Tibial nerve (tissue), 4 donors: ENCODE results near the gene SNRPE. TPM values are rescaled to one million over a fixed set of nuclear protein-coding genes. Genes with fewer than 3 reads are reported as not detected.
A peak's percentile ranks its signal among the peaks of the same experiment; 100 is the strongest.

ENCODE experiments used
- DNase-seq, 2 donors: peaks; one replicate each; pipeline ENCODE4 v3.0.0-alpha.2; 2019; ENCODE audit warnings: low spot score in 2 of 2
- H3K27ac ChIP-seq, 4 donors: fragments of 200-600 bp; sonication (generic) in 3 of 4; one replicate each; pipeline ENCODE4 v1.5.1; 2017 to 2019; ENCODE audit warnings: mild to moderate bottlenecking in 1 of 4
- H3K27me3 ChIP-seq, 2 donors: fragments of 200-600 bp; sonication (generic) in 1 of 2; one replicate each; pipeline versions ENCODE4 v1.5.1 to v1.6.0; 2017 to 2019
- H3K36me3 ChIP-seq, 3 donors: fragments of 200-600 bp; sonication (generic); one replicate each; pipeline ENCODE4 v1.5.1; 2018 to 2019
- H3K4me1 ChIP-seq, 4 donors: fragments of 200-600 bp; sonication (generic) in 3 of 4; one replicate each; pipeline ENCODE4 v1.5.1; 2017 to 2019
- H3K4me3 ChIP-seq, 4 donors: fragments of 200-600 bp; sonication (generic) in 3 of 4; one replicate each; pipeline ENCODE4 v1.5.1; 2017 to 2019; ENCODE audit warnings: mild to moderate bottlenecking in 1 of 4, moderate library complexity in 1 of 4
- H3K9me3 ChIP-seq, 4 donors: fragments of 200-600 bp; sonication (generic) in 3 of 4; one replicate each; pipeline ENCODE4 v1.5.1; 2017 to 2019
- CTCF ChIP-seq, 5 experiments: fragments of 200-600 bp in 3 of 5; fragments of 450-650 bp in 2 of 5; sonication (generic) in 3 of 5; IDR thresholded peaks; one replicate each; pipeline ENCODE4 v1.5.1; 2016 to 2019; ENCODE audit warnings: antibody characterized with exemption in 5 of 5, mild to moderate bottlenecking in 3 of 5, moderate library complexity in 2 of 5
- EP300 ChIP-seq, 2 donors: sonication (generic); formaldehyde crosslinking; IDR thresholded peaks; one replicate each; pipeline ENCODE4 v1.6.1; 2017; ENCODE audit warnings: antibody characterized with exemption in 2 of 2, mild to moderate bottlenecking in 1 of 2
- POLR2A ChIP-seq, 2 donors: fragments of 450-650 bp; IDR thresholded peaks; one replicate each; pipeline ENCODE4 v1.6.1; 2017; ENCODE audit warnings: antibody characterized with exemption in 2 of 2, mild to moderate bottlenecking in 2 of 2, moderate library complexity in 2 of 2
- WGBS, 2 donors: methylation state at CpG; one replicate each; pipeline ENCODE4 v1.1.5; 2018; 5-methylcytosine and 5-hydroxymethylcytosine counted together
- total RNA-seq, 4 donors: library from RNA; depleted of rRNA; stranded (reverse); fragments of >200 nt; gene quantifications; one replicate each; pipeline ENCODE4 v1.1.0, GENCODE V29; 2016

The SNRPE gene
- total RNA-seq: 10 to 100 TPM; 31.5 to 86.3 (median 41.8) TPM

- Histone ChIP-seq H3K27ac (peak within 1 kb of the TSS in 3 of 4 donors; percentile 51 to 79 (median 72)), H3K4me3 (peak within 1 kb of the TSS; percentile 66 to 96 (median 89)), H3K9me3 (no peaks in the 10 kb centered on the region), H3K27me3 (no peaks in the 10 kb centered on the region), H3K36me3 (peaks cover 0 to 34% (median 0%) of the 10 kb centered on the region in 3 donors), H3K4me1 (peaks cover 0 to 28% (median 12%) of the 10 kb centered on the region in 4 donors)
- DNase-seq: peak; percentile 88 to 91
- TF ChIP-seq EP300 (IDR thresholded peaks at IDR 0.05): peak; percentile 92 to 96
- TF ChIP-seq CTCF (IDR thresholded peaks at IDR 0.05): peak; percentile 92 to 97 (median 95)
- peak; percentile 29 to 72 for TF ChIP-seq POLR2A (IDR thresholded peaks at IDR 0.05)
- WGBS, 2 donors: 1% methylated on average over 48 of the region's 48 CpGs
Measured at GRCh38 chr1:203861379-203862184, at the start of gene SNRPE. TSS of gene SNRPE (plus strand) at chr1:203861599. CDS start at chr1:203861660, 61 bp downstream.

- WGBS, 2 donors: 95 to 100% methylated on average over 2 of the region's 2 CpGs
- H3K27ac ChIP-seq: no peak overlapping the region
- H3K4me3 ChIP-seq: no peak overlapping the region
- no peaks in the 10 kb centered on the region for H3K27me3 ChIP-seq
- H3K4me1 ChIP-seq: peaks cover 0 to 21% (median 0%) of the 10 kb centered on the region in 4 donors
- no peaks in the 10 kb centered on the region for H3K9me3 ChIP-seq
- TF ChIP-seq POLR2A (IDR thresholded peaks at IDR 0.05): no peak
- no peak for TF ChIP-seq EP300 (IDR thresholded peaks at IDR 0.05)
- TF ChIP-seq CTCF (IDR thresholded peaks at IDR 0.05): no peak
- DNase-seq: no peak
- peaks cover 3 to 62% (median 10%) of the 10 kb centered on the region in 3 donors for H3K36me3 ChIP-seq
Measured at GRCh38 chr1:203813581-203814341, 47.6 kb upstream of the SNRPE start.

- 95 to 97% methylated on average over 6 of the region's 6 CpGs for WGBS, 2 donors
- no peaks in the 10 kb centered on the region for H3K27me3 ChIP-seq
- no peak overlapping the region for H3K27ac ChIP-seq
- DNase-seq: no peak
- H3K4me3 ChIP-seq: no peak overlapping the region
- TF ChIP-seq POLR2A (IDR thresholded peaks at IDR 0.05) (no peak), EP300 (IDR thresholded peaks at IDR 0.05) (no peak), CTCF (IDR thresholded peaks at IDR 0.05) (no peak)
- H3K4me1 ChIP-seq: peaks cover 0 to 5% (median 0%) of the 10 kb centered on the region in 4 donors
- H3K9me3 ChIP-seq: no peaks in the 10 kb centered on the region
- peaks cover 0 to 85% (median 46%) of the 10 kb centered on the region in 3 donors for H3K36me3 ChIP-seq
Measured at GRCh38 chr1:203818399-203818798, 43.0 kb upstream of the SNRPE start.

- TF ChIP-seq EP300 (IDR thresholded peaks at IDR 0.05) (no peak), POLR2A (IDR thresholded peaks at IDR 0.05) (no peak), CTCF (IDR thresholded peaks at IDR 0.05) (no peak)
Measured at GRCh38 chr1:203823306-203823705, 38.1 kb upstream of the SNRPE start.

More at GRCh38 chr1:203823306-203823705, 38.1 kb upstream of the SNRPE start:
- Histone ChIP-seq H3K4me1 (peaks cover 0 to 5% (median 0%) of the 10 kb centered on the region in 4 donors), H3K36me3 (peaks cover 0 to 81% (median 40%) of the 10 kb centered on the region in 3 donors), H3K4me3 (no peak overlapping the region), H3K27me3 (no peaks in the 10 kb centered on the region), H3K9me3 (no peaks in the 10 kb centered on the region), H3K27ac (no peak overlapping the region)
- DNase-seq: no peak
- WGBS, 2 donors: 69 to 73% methylated on average over 1 of the region's 1 CpG
